Astrocyte (in vitro differentiated cells and primary cell): ENCODE results near the gene ZIC4. TPM values are rescaled to one million over a fixed set of nuclear protein-coding genes. Genes with fewer than 3 reads are reported as not detected.

Experiments used
- DNase-seq: peaks from one replicate; pipeline ENCODE4 v3.0.0-alpha.2; 2010; ENCODE audit warnings: low read depth
- FAIRE-seq: peaks from 2 replicates; lab custom pipeline; 2011; peaks lifted over from hg19 to GRCh38; lab: Jason Lieb, UNC
- H2AFZ ChIP-seq: 2 replicates; pipeline ENCODE4 v1.6.0; 2012; ENCODE audit warnings: low read depth, low read length, inconsistent platforms
- H3K27ac ChIP-seq: 2 replicates; pipeline ENCODE4 v1.5.1; 2011; ENCODE audit warnings: low read depth, low read length, inconsistent platforms
- H3K27me3 ChIP-seq: 2 replicates; pipeline ENCODE4 v1.6.0; 2011; ENCODE audit warnings: low read length, inconsistent platforms; ENCODE audit not compliant: insufficient read depth
- H3K36me3 ChIP-seq: 2 replicates; pipeline ENCODE4 v1.5.1; 2011; ENCODE audit warnings: low read length, inconsistent platforms; ENCODE audit not compliant: insufficient read depth
- H3K4me1 ChIP-seq: 2 replicates; pipeline ENCODE4 v1.5.1; 2011; ENCODE audit warnings: low read length, inconsistent platforms; ENCODE audit not compliant: insufficient read depth
- H3K4me2 ChIP-seq: 2 replicates; pipeline ENCODE4 v1.6.0; 2012; ENCODE audit warnings: low read length, inconsistent platforms
- H3K4me3 ChIP-seq: 2 replicates; pipeline ENCODE4 v1.5.1; 2011; ENCODE audit warnings: low read depth, mild to moderate bottlenecking, low read length, inconsistent platforms; ENCODE audit not compliant: insufficient read depth
- H3K79me2 ChIP-seq: 2 replicates; pipeline ENCODE4 v1.6.0; 2012; ENCODE audit warnings: mild to moderate bottlenecking, low read length, inconsistent platforms; ENCODE audit not compliant: insufficient read depth
- H3K9ac ChIP-seq: 2 replicates; pipeline ENCODE4 v1.6.0; 2012; ENCODE audit warnings: mild to moderate bottlenecking, low read length, inconsistent platforms
- H3K9me3 ChIP-seq: 2 replicates; pipeline ENCODE4 v1.5.1; 2012; ENCODE audit warnings: low read depth, mild to moderate bottlenecking, low read length, inconsistent platforms; ENCODE audit not compliant: insufficient read depth
- H4K20me1 ChIP-seq: 2 replicates; pipeline ENCODE4 v1.6.0; 2012; ENCODE audit warnings: low read length, inconsistent platforms; ENCODE audit not compliant: insufficient read depth
- H3K27ac Mint-ChIP-seq: one replicate; pipeline ENCODE4 v1.8.0; 2021; ENCODE audit warnings: mild to moderate bottlenecking, mixed read lengths; ENCODE audit not compliant: unreplicated experiment
- H3K27me3 Mint-ChIP-seq: one replicate; pipeline ENCODE4 v1.8.0; 2021; ENCODE audit warnings: low read depth, mixed read lengths; ENCODE audit not compliant: unreplicated experiment
- H3K36me3 Mint-ChIP-seq: one replicate; pipeline ENCODE4 v1.8.0; 2021; ENCODE audit warnings: low read depth, mixed read lengths; ENCODE audit not compliant: unreplicated experiment
- H3K4me1 Mint-ChIP-seq: one replicate; pipeline ENCODE4 v1.8.0; 2021; ENCODE audit warnings: low read depth, mixed read lengths; ENCODE audit not compliant: unreplicated experiment
- H3K4me3 Mint-ChIP-seq: one replicate; pipeline ENCODE4 v1.8.0; 2021; ENCODE audit warnings: mild to moderate bottlenecking, moderate library complexity, mixed read lengths; ENCODE audit not compliant: unreplicated experiment
- H3K9me3 Mint-ChIP-seq: one replicate; pipeline ENCODE4 v1.8.0; 2021; ENCODE audit warnings: mild to moderate bottlenecking, mixed read lengths; ENCODE audit not compliant: unreplicated experiment
- EZH2 ChIP-seq: IDR thresholded peaks from 2 replicates; pipeline ENCODE4 v1.6.1; 2012; ENCODE audit warnings: mild to moderate bottlenecking, low read length, inconsistent platforms; ENCODE audit not compliant: insufficient read depth
- total RNA-seq: library from RNA; stranded (reverse); gene quantifications from 2 replicates; pipeline ENCODE4 v1.2.1, GENCODE V29; 2021
- TF ChIP-seq, protein P1 (sequence below): IDR thresholded peaks from 2 replicates; pipeline ENCODE4 v1.5.1; 2011; ENCODE audit warnings: low read depth, mild to moderate bottlenecking, inconsistent platforms, low read length, moderate library complexity; ENCODE audit not compliant: insufficient read depth

Gene ZIC4
- total RNA-seq, 1 donor from 2014 or later, result not detected

DNA sequence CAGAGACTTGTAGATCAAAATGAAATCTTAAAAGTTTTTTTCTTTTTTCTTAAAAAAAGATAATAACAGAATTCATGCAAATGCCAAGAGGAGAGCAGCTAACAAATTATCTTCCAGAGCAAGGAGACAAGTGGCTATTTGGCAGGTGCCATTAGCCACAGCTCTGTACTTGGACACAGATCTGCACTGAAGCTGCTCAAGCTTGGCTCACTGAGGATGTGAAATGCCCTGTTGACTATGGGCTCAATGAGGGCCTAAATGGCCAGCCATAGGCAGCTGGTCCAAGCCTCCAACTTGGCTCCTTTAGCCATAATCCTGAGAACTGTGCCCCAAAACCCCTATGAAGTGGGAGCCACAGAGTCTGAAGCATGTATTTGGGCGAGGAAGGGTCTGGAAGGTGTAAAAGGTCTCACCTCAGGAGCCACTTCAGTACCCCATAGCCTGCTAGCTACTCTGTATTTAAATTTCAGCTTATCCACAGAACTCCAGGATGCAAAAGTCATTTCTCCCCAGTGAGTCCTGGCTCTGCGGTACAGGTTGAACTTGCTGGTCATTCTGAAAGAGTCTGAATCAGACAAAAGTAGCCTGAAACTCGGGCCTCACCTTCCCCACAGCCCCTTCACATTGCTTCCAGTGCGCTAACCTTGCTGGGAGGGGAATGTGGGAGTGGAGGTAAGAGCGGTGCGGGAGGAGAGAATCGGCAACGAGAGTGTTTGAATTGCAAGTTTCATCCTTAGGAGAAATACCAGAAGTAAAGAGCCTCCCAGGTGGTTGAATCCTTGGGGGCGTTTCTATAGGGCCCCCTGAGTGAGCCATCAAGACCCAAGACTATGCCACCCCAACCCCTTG is 48.0 kb downstream of the ZIC4 start:
- Histone ChIP-seq H3K4me1 (no peaks in the 10 kb centered on the region), H3K9ac (no peak overlapping the region), H3K79me2 (no peaks in the 10 kb centered on the region), H3K4me3 (no peak overlapping the region), H2AFZ (no peak overlapping the region), H3K27ac (no peak overlapping the region), H3K4me2 (no peak overlapping the region), H3K36me3 (no peaks in the 10 kb centered on the region), H3K27me3 (peaks cover 77% of the 10 kb centered on the region), H3K9me3 (no peaks in the 10 kb centered on the region), H4K20me1 (no peaks in the 10 kb centered on the region)
- no peak overlapping the region for H3K27ac Mint-ChIP-seq
- H3K36me3 Mint-ChIP-seq, result no peaks in the 10 kb centered on the region
- no peak for FAIRE-seq
- H3K27me3 Mint-ChIP-seq, result peaks cover 93% of the 10 kb centered on the region
- H3K4me1 Mint-ChIP-seq, result no peaks in the 10 kb centered on the region
- no peak for TF ChIP-seq EZH2
- TF ChIP-seq, protein P1, sequence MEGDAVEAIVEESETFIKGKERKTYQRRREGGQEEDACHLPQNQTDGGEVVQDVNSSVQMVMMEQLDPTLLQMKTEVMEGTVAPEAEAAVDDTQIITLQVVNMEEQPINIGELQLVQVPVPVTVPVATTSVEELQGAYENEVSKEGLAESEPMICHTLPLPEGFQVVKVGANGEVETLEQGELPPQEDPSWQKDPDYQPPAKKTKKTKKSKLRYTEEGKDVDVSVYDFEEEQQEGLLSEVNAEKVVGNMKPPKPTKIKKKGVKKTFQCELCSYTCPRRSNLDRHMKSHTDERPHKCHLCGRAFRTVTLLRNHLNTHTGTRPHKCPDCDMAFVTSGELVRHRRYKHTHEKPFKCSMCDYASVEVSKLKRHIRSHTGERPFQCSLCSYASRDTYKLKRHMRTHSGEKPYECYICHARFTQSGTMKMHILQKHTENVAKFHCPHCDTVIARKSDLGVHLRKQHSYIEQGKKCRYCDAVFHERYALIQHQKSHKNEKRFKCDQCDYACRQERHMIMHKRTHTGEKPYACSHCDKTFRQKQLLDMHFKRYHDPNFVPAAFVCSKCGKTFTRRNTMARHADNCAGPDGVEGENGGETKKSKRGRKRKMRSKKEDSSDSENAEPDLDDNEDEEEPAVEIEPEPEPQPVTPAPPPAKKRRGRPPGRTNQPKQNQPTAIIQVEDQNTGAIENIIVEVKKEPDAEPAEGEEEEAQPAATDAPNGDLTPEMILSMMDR, result no peak
- DNase-seq, result no peak
- H3K9me3 Mint-ChIP-seq, result peaks cover 9% of the 10 kb centered on the region
- H3K4me3 Mint-ChIP-seq, result no peak overlapping the region

DNA sequence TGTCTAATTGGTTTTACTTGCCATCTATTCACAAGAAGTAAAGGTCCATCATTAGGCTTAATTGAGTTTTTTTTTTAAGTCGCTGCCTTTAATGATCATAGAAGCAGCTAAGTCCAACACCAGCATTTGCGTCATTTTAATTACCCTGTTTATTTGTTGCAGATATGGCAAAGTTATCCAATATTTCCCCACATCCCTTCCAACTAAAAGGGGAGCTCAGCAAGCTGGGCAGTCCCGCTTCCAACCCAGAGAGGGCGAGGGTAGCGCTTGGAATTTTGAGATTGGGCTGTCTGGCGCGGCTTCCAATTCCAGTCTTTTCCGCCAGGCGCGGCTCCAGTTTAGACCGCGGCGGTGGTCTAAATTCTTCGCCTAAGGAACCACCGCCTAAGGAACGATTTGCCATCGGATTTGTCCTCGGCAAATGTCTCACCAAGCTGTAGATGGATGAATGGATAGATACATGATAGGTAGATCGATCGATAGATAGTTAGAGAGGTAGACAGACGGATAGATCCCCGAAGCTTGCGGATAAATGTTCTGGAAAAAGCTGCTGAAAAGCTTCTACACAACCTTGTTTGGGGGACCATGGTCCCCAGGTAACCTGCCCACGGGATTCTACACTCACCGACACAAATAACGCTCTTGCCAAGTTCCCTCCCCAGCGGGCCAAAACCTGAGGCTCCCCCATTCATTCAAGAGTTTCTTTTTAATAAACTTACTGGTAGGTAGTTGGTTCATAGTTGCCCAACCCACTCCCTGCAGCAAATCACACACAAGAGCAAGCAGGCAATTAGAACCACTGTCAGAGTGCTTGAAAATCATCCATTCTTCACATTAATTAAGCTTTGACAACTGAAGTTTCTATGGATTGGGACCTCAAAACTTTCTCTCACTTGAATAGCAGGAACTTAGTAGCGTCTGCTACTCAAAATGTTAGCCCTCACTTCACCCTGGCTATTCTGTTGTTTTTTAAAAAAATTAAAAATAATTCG is 49.1 kb downstream of the ZIC4 start:
- TF ChIP-seq, protein P1, result peak; percentile 6
- TF ChIP-seq EZH2, result peak; percentile 0
- no peak overlapping the region for H3K4me3 Mint-ChIP-seq
- H3K36me3 Mint-ChIP-seq, result no peaks in the 10 kb centered on the region
- H3K27me3 Mint-ChIP-seq, result peaks cover 94% of the 10 kb centered on the region
- no peak overlapping the region for H3K4me2 ChIP-seq
- no peak overlapping the region for H3K27ac Mint-ChIP-seq
- no peaks in the 10 kb centered on the region for H3K79me2 ChIP-seq
- no peak overlapping the region for H2AFZ ChIP-seq
- H3K4me3 ChIP-seq, result no peak overlapping the region
- H3K27me3 ChIP-seq, result peaks cover 80% of the 10 kb centered on the region
- no peaks in the 10 kb centered on the region for H3K9me3 ChIP-seq
- H3K4me1 ChIP-seq, result no peaks in the 10 kb centered on the region
- no peak overlapping the region for H3K9ac ChIP-seq
- no peaks in the 10 kb centered on the region for H3K36me3 ChIP-seq
- no peak overlapping the region for H3K27ac ChIP-seq
- peaks cover 9% of the 10 kb centered on the region for H3K9me3 Mint-ChIP-seq
- no peaks in the 10 kb centered on the region for H3K4me1 Mint-ChIP-seq
- H4K20me1 ChIP-seq, result no peaks in the 10 kb centered on the region
- DNase-seq, result no peak
- FAIRE-seq, result no peak
